GM12878 (cell line): Measurements from ENCODE around the gene DGKB. TPM values are rescaled to one million over a fixed set of nuclear protein-coding genes. Genes with fewer than 3 reads are reported as not detected.

Source experiments
- ATAC-seq: fragments of 200-7000 bp; cut with Tn5 transposase; 3 replicates; pipeline ENCODE4 v1.9.1; 2020; ENCODE audit warnings: mild to moderate bottlenecking, moderate library complexity
- BruUV-seq: library from RNA; stranded (reverse); fragments of 400-500 nt; replicated peaks from 2 replicates; lab custom pipeline; 2021; lab: Mats Ljungman, UMichigan
- CTCF ChIA-PET: fragments of 300-600 bp; sonication (Branson Sonifier 250); formaldehyde crosslinking; extraction: SDS; loops from one replicate; lab custom pipeline; 2021; ENCODE audit warnings: inconsistent platforms; lab: Yijun Ruan, JAX
- POLR2A ChIA-PET: fragments of 350-600 bp; formaldehyde crosslinking; extraction: SDS; loops from one replicate; lab custom pipeline; 2021; ENCODE audit warnings: inconsistent platforms; lab: Charles Lee
- RAD21 ChIA-PET: fragments of 300-600 bp; sonication (Branson Sonifier 250); formaldehyde crosslinking; loops from one replicate; lab custom pipeline; 2023; ENCODE audit warnings: antibody characterized with exemption; ENCODE audit not compliant: unreplicated experiment; lab: Charles Lee
- SMC1A ChIA-PET: fragments of 300-600 bp; sonication (Branson Sonifier 250); formaldehyde crosslinking; loops from one replicate; lab custom pipeline; 2023; ENCODE audit not compliant: unreplicated experiment, uncharacterized antibody; lab: Charles Lee
- DNase-seq: peaks from one replicate; pipeline ENCODE4 v3.0.0-alpha.2; 2011; ENCODE audit warnings: low read depth, low spot score
- FAIRE-seq: peaks from 3 replicates; lab custom pipeline; 2011; peaks lifted over from hg19 to GRCh38; lab: Jason Lieb, UNC
- H2AFZ ChIP-seq: 2 replicates; pipeline ENCODE4 v1.6.0; 2011; ENCODE audit warnings: low read depth, low read length, control low read depth; ENCODE audit not compliant: control insufficient read depth
- H3K27ac ChIP-seq: 2 replicates; pipeline ENCODE4 v1.5.1; 2011; ENCODE audit warnings: control low read depth; ENCODE audit not compliant: control insufficient read depth, insufficient read depth
- H3K27me3 ChIP-seq, 2 experiments: replicated peaks in 1 of 2; 2 replicates each; pipeline versions ENCODE4 v1.6.0 to v1.6.1; 2011; ENCODE audit warnings: low read length in 1 of 2; ENCODE audit not compliant: control insufficient read depth in 2 of 2, insufficient read depth in 2 of 2
- H3K36me3 ChIP-seq, 2 experiments: 2 replicates each; pipeline ENCODE4 v1.5.1; 2011; ENCODE audit warnings: low read length in 1 of 2; ENCODE audit not compliant: control insufficient read depth in 2 of 2, insufficient read depth in 2 of 2
- H3K4me1 ChIP-seq: 2 replicates; pipeline ENCODE4 v1.6.1; 2011; ENCODE audit warnings: mild to moderate bottlenecking, low read length, moderate library complexity, mixed read lengths; ENCODE audit not compliant: control insufficient read depth, insufficient read depth
- H3K4me2 ChIP-seq: 2 replicates; pipeline ENCODE4 v1.6.0; 2011; ENCODE audit warnings: control low read depth; ENCODE audit not compliant: control insufficient read depth, insufficient read depth
- H3K4me3 ChIP-seq: fragments of 200-600 bp; sonication (generic); 2 replicates; pipeline ENCODE4 v1.5.1; 2016
- H3K79me2 ChIP-seq: 2 replicates; pipeline ENCODE4 v1.6.0; 2011; ENCODE audit warnings: low read length; ENCODE audit not compliant: control insufficient read depth, insufficient read depth
- H3K9ac ChIP-seq: 2 replicates; pipeline ENCODE4 v1.8.0; 2011; ENCODE audit warnings: low read length, control low read depth, mixed read lengths; ENCODE audit not compliant: control insufficient read depth, insufficient read depth
- H3K9me3 ChIP-seq: replicated peaks from 3 replicates; pipeline ENCODE4 v1.5.1; 2011; ENCODE audit warnings: mild to moderate bottlenecking, low read length; ENCODE audit not compliant: control insufficient read depth, insufficient read depth
- H4K20me1 ChIP-seq: 2 replicates; pipeline ENCODE4 v1.6.0; 2011; ENCODE audit not compliant: control insufficient read depth, insufficient read depth
- BHLHE40 ChIP-seq, 2 experiments: fragments of 450-650 bp in 1 of 2; IDR thresholded peaks; 2 replicates each; pipeline ENCODE4 v1.6.1; 2011 to 2017; ENCODE audit warnings: low read depth in 2 of 2, borderline replicate concordance in 1 of 2, improper control_type of control experiment in 1 of 2, low read length in 1 of 2, mild to moderate bottlenecking in 1 of 2
- CHD2 ChIP-seq: IDR thresholded peaks from 2 replicates; pipeline ENCODE4 v1.6.1; 2011; ENCODE audit warnings: low read depth, low read length, improper control_type of control experiment, borderline replicate concordance
- JUNB ChIP-seq: IDR thresholded peaks from 2 replicates; pipeline ENCODE4 v1.6.1; 2016; ENCODE audit warnings: antibody characterized with exemption, mild to moderate bottlenecking
- NFYB ChIP-seq: IDR thresholded peaks from 2 replicates; pipeline ENCODE4 v1.6.1; 2011; ENCODE audit warnings: low read depth, mild to moderate bottlenecking, low read length, improper control_type of control experiment, moderate library complexity; ENCODE audit not compliant: insufficient read depth
- RELB ChIP-seq: fragments of 450-650 bp; IDR thresholded peaks from 2 replicates; pipeline ENCODE4 v1.6.1; 2017; ENCODE audit warnings: low read depth, mild to moderate bottlenecking, moderate library complexity
- WGBS: methylation state at CpG from one replicate; pipeline ENCODE4 v1.1.6; 2016; ENCODE audit warnings: low lambda C conversion rate; ENCODE audit not compliant: insufficient replicate concordance, insufficient coverage; ENCODE audit errors: missing lambda C conversion rate; 5-methylcytosine and 5-hydroxymethylcytosine counted together
- in situ Hi-C: fragments of 300-500 bp; cut with MboI; formaldehyde crosslinking; loops from 9 replicates; pipeline ENCODE4 v1.14.3; 2018; ENCODE audit warnings: mixed read lengths
- intact Hi-C: fragments of 100-400 bp; cut with micrococcal nuclease; formaldehyde crosslinking; loops from one replicate; pipeline ENCODE4 v1.14.2; 2022; ENCODE audit not compliant: unreplicated experiment
- polyA plus RNA-seq, 11 experiments: library from polyadenylated mRNA; depleted of rRNA in 4 of 11; unstranded in 6 of 11; stranded (reverse) in 5 of 11; fragments of >200 nt; fragmentation: Nextera tagmentation in 4 of 11; fragmentation: Illumina TruSeq in 1 of 11; extraction: Ambion mirVana in 4 of 11; extraction: Trizol in 1 of 11; gene quantifications; 1 replicate in 1 of 11; 2 replicates in 10 of 11; pipeline versions ENCODE4 v1.2.1 to v1.2.3, GENCODE V29; 2011 to 2016; ENCODE audit warnings: inconsistent platforms in 2 of 11, missing spikeins in 2 of 11, low read depth in 1 of 11
- total RNA-seq, 4 experiments: library from RNA; depleted of rRNA in 3 of 4; stranded (reverse); fragments of >200 nt in 3 of 4; fragmentation: Illumina TruSeq in 1 of 4; extraction: Trizol in 1 of 4; gene quantifications; 2 replicates each; pipeline versions ENCODE4 v1.2.1 to v1.2.3, GENCODE V29; 2013 to 2021

DGKB gene
- total and polyA plus RNA-seq, 10 of the 15 experiments (the other 5 are each of a cell fraction or from before 2014, with no cell fraction given): 0.02 to 0.10 (median 0.04) TPM; not detected in 6

GRCh38 chr7:14446219-14446618 lies 456.3 kb downstream of the DGKB start (continued):
- TF ChIP-seq NFYB (no peak), RELB (no peak)

GRCh38 chr7:14438366-14438765 lies 464.2 kb downstream of the DGKB start:
- no peak overlapping the region for H3K27ac ChIP-seq
- in situ Hi-C loops: no loop called here
- no peak overlapping the region for H3K4me3 ChIP-seq
- TF ChIP-seq JUNB: no peak
- no peak for TF ChIP-seq CHD2
- TF ChIP-seq BHLHE40 (IDR thresholded peaks at IDR 0.05; ENCODE audit: borderline replicate concordance in 1 of 2, low read depth in 2 of 2, low read length in 1 of 2): no peak
- BruUV-seq: no TSS peak
- H3K4me2 ChIP-seq: no peak overlapping the region
- FAIRE-seq: no peak
- no peaks in the 10 kb centered on the region for H3K9me3 ChIP-seq
- WGBS: 62% methylated on average over 2 of the region's 2 CpGs
- ChIA-PET RAD21 (no interaction called here), POLR2A (no interaction called here), SMC1A (interaction anchor here (0.7 kb wide), 1 partner anchor 536 kb away, joined by 3 read pairs; no protein-coding TSS in a partner anchor), CTCF (no interaction called here)
- no peak overlapping the region for H2AFZ ChIP-seq
- H4K20me1 ChIP-seq: no peaks in the 10 kb centered on the region
- no peak overlapping the region for H3K9ac ChIP-seq
- ATAC-seq: no peak
- no peaks in the 10 kb centered on the region for H3K27me3 ChIP-seq
- no peaks in the 10 kb centered on the region for H3K36me3 ChIP-seq
- H3K4me1 ChIP-seq: no peaks in the 10 kb centered on the region
- intact Hi-C loops: no loop called here
- DNase-seq: no peak
- no peaks in the 10 kb centered on the region for H3K79me2 ChIP-seq
